ENCODE measurements around the gene ENDOG. TPM values are rescaled to one million over a fixed set of nuclear protein-coding genes. Genes with fewer than 3 reads are reported as not detected.
"Not testable (repeated sequence)": the region's sequence is repeated elsewhere in the genome, so short reads cannot be mapped to it uniquely, and the experiment has no call there.

Gene ENDOG
- total and polyA plus RNA-seq, 2 experiments from 2014 or later, result 18.9 to 32.6 TPM

- not testable (repeated sequence) for H3K4me3 ChIP-seq; H3K27me3 ChIP-seq; H2AFZ ChIP-seq; H4K20me1 ChIP-seq (ENCODE audit: insufficient read depth, poor library complexity, severe bottlenecking); H3K27ac ChIP-seq; H3K4me2 ChIP-seq; H3K9me2 ChIP-seq (replicated peaks; ENCODE audit: insufficient read depth); H3K79me2 ChIP-seq; H3K9me3 ChIP-seq (ENCODE audit: low read depth); H3K36me3 ChIP-seq (replicated peaks; ENCODE audit: insufficient read depth, low read depth); H3K4me1 ChIP-seq (ENCODE audit: insufficient read depth)
- TF ChIP-seq, protein P1, sequence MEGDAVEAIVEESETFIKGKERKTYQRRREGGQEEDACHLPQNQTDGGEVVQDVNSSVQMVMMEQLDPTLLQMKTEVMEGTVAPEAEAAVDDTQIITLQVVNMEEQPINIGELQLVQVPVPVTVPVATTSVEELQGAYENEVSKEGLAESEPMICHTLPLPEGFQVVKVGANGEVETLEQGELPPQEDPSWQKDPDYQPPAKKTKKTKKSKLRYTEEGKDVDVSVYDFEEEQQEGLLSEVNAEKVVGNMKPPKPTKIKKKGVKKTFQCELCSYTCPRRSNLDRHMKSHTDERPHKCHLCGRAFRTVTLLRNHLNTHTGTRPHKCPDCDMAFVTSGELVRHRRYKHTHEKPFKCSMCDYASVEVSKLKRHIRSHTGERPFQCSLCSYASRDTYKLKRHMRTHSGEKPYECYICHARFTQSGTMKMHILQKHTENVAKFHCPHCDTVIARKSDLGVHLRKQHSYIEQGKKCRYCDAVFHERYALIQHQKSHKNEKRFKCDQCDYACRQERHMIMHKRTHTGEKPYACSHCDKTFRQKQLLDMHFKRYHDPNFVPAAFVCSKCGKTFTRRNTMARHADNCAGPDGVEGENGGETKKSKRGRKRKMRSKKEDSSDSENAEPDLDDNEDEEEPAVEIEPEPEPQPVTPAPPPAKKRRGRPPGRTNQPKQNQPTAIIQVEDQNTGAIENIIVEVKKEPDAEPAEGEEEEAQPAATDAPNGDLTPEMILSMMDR (IDR thresholded peaks at IDR 0.05; ENCODE audit: poor library complexity), result peak; percentile 52
- 83% methylated on average over 10 of the region's 10 CpGs for WGBS (ENCODE audit: low lambda C conversion rate, missing lambda C conversion rate)
- peak; percentile 44 for DNase-seq (ENCODE audit: low spot score)
These were observed 33.7 kb downstream of the ENDOG start for GRCh38 chr9:128851779-128852600.

DNA sequence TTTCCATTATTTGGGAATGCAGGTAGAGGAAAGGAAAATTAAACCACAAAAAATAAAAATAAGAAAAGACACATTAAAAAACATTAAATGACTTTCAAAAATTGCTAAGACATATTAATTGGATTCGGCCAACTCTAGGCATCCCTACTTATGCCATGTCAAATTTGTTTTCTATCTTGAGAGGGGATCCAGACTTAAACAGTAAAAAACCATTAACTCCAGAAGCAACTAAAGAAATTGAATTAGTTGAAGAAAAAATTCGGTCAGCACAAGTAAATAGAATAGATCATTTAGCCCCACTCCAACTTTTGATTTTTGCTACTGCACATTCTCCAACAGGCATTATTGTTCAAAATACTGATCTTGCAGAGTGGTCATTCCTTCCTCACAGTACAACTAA is 34.3 kb downstream of the ENDOG start:
- not testable (repeated sequence) for H3K27ac ChIP-seq; DNase-seq (ENCODE audit: low spot score); H3K36me3 ChIP-seq (replicated peaks; ENCODE audit: insufficient read depth, low read depth); H3K9me3 ChIP-seq (ENCODE audit: low read depth); H3K79me2 ChIP-seq; H2AFZ ChIP-seq; H3K27me3 ChIP-seq; H3K4me3 ChIP-seq; H3K4me2 ChIP-seq; H3K9me2 ChIP-seq (replicated peaks; ENCODE audit: insufficient read depth); H4K20me1 ChIP-seq (ENCODE audit: insufficient read depth, poor library complexity, severe bottlenecking); H3K4me1 ChIP-seq (ENCODE audit: insufficient read depth)
- WGBS (ENCODE audit: low lambda C conversion rate, missing lambda C conversion rate), result 84% methylated on average over 2 of the region's 2 CpGs

GRCh38 chr9:128854454-128854853 is 36.2 kb downstream of the ENDOG start:
- H3K4me2 ChIP-seq; H3K4me1 ChIP-seq (ENCODE audit: insufficient read depth); DNase-seq (ENCODE audit: low spot score); H4K20me1 ChIP-seq (ENCODE audit: insufficient read depth, poor library complexity, severe bottlenecking); H3K36me3 ChIP-seq (replicated peaks; ENCODE audit: insufficient read depth, low read depth); H3K27me3 ChIP-seq; H3K79me2 ChIP-seq; H3K9me2 ChIP-seq (replicated peaks; ENCODE audit: insufficient read depth); H3K4me3 ChIP-seq; H2AFZ ChIP-seq; H3K27ac ChIP-seq; H3K9me3 ChIP-seq (ENCODE audit: low read depth): not testable (repeated sequence)
- WGBS (ENCODE audit: low lambda C conversion rate, missing lambda C conversion rate), result 89% methylated on average over 6 of the region's 6 CpGs

DNA sequence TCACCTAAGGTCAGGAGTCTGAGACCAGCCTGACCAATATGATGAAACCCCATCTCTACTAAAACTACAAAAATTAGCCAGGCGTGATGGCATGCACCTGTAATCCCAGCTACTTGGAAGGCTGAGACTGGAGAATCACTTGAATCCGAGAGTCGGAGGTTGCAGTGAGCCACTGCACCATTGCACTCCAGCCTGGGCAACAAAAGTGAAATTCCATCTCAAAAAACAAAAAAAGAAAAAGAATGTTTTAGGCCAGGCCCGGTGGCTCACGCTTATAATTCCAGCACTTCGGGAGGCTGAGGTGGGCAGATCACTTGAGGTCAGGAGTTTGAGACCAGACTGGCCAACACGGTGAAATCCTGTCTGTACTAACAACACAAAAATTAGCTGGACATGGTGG is 40.2 kb downstream of the ENDOG start:
- H3K9me3 ChIP-seq (ENCODE audit: low read depth); H3K36me3 ChIP-seq (replicated peaks; ENCODE audit: insufficient read depth, low read depth); H3K27ac ChIP-seq; H3K4me2 ChIP-seq; H3K4me1 ChIP-seq (ENCODE audit: insufficient read depth); H3K79me2 ChIP-seq; H3K4me3 ChIP-seq; DNase-seq (ENCODE audit: low spot score); H2AFZ ChIP-seq; H3K27me3 ChIP-seq; H3K9me2 ChIP-seq (replicated peaks; ENCODE audit: insufficient read depth); H4K20me1 ChIP-seq (ENCODE audit: insufficient read depth, poor library complexity, severe bottlenecking): not testable (repeated sequence)
- 91% methylated on average over 7 of the region's 7 CpGs for WGBS (ENCODE audit: low lambda C conversion rate, missing lambda C conversion rate)

GRCh38 chr9:128860937-128861336 is 42.6 kb downstream of the ENDOG start:
- Histone ChIP-seq H3K79me2 (no peaks in the 10 kb centered on the region), H3K9me2 (replicated peaks; ENCODE audit: insufficient read depth) (no peaks in the 10 kb centered on the region), H3K4me2 (no peak overlapping the region), H3K4me3 (no peak overlapping the region), H3K27me3 (no peaks in the 10 kb centered on the region), H2AFZ (no peak overlapping the region), H3K27ac (peak overlapping the region; percentile 50), H3K4me1 (ENCODE audit: insufficient read depth) (peaks cover 4% of the 10 kb centered on the region), H4K20me1 (ENCODE audit: insufficient read depth, poor library complexity, severe bottlenecking) (no peaks in the 10 kb centered on the region), H3K36me3 (replicated peaks; ENCODE audit: insufficient read depth, low read depth) (no peaks in the 10 kb centered on the region), H3K9me3 (ENCODE audit: low read depth) (no peaks in the 10 kb centered on the region)
- DNase-seq (ENCODE audit: low spot score), result no peak
- WGBS (ENCODE audit: low lambda C conversion rate, missing lambda C conversion rate), result 86% methylated on average over 5 of the region's 5 CpGs
- TF ChIP-seq EZH2phosphoT487 (IDR thresholded peaks at IDR 0.05; ENCODE audit: low read depth, severe bottlenecking, unreplicated experiment), result no peak
- no peak for TF ChIP-seq EZH2 (IDR thresholded peaks at IDR 0.05; ENCODE audit: borderline replicate concordance)
- TF ChIP-seq, protein P1 (IDR thresholded peaks at IDR 0.05; ENCODE audit: poor library complexity), result no peak
